ENCODE data around the gene TLDC2. TPM values are rescaled to one million over a fixed set of nuclear protein-coding genes. Genes with fewer than 3 reads are reported as not detected.
"Not testable (repeated sequence)": the region's sequence is repeated elsewhere in the genome, so short reads cannot be mapped to it uniquely, and the experiment has no call there.

Gene TLDC2
- total RNA-seq, 2 donors from 2014 or later, result 1.6 TPM; not detected in 1

DNA sequence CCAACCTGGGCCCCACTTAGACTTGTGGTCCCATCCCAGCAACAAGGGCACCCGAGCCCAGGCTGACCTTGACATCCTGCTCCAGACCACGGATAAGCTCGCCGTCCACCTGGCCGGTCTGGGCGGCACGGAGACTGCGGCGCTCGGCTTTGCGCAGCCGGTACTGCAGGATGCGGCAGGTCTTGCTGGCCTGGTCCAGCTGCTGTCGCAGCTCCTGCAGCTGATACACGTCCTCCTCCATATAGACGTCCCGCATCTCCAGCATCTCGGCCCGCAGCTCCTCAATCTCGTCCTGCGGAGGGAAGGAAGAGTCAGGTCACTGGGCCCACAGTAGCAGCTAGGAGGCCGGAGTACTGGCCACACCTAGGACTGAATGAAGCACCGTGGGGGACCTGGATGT, 36.8 kb upstream of the TLDC2 start:
- ATAC-seq (ENCODE audit: insufficient number of reproducible peaks, low FRiP score, low read depth) (no peak), DNase-seq (ENCODE audit: low spot score) (no peak)
- no peak overlapping the region for H3K27ac ChIP-seq
- H3K4me3 ChIP-seq, result no peak overlapping the region
- peaks cover 12% of the 10 kb centered on the region for H3K36me3 ChIP-seq
- TF ChIP-seq, protein P1, sequence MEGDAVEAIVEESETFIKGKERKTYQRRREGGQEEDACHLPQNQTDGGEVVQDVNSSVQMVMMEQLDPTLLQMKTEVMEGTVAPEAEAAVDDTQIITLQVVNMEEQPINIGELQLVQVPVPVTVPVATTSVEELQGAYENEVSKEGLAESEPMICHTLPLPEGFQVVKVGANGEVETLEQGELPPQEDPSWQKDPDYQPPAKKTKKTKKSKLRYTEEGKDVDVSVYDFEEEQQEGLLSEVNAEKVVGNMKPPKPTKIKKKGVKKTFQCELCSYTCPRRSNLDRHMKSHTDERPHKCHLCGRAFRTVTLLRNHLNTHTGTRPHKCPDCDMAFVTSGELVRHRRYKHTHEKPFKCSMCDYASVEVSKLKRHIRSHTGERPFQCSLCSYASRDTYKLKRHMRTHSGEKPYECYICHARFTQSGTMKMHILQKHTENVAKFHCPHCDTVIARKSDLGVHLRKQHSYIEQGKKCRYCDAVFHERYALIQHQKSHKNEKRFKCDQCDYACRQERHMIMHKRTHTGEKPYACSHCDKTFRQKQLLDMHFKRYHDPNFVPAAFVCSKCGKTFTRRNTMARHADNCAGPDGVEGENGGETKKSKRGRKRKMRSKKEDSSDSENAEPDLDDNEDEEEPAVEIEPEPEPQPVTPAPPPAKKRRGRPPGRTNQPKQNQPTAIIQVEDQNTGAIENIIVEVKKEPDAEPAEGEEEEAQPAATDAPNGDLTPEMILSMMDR (IDR thresholded peaks at IDR 0.05), result no peak
- H3K27me3 ChIP-seq (replicated peaks; ENCODE audit: insufficient read depth), result no peaks in the 10 kb centered on the region
- H3K4me1 ChIP-seq (ENCODE audit: control insufficient read depth in 1 of 2, low read depth in 2 of 2), result peaks cover 4 to 41% of the 10 kb centered on the region in 2 donors
- no peaks in the 10 kb centered on the region for H3K9me3 ChIP-seq

DNA sequence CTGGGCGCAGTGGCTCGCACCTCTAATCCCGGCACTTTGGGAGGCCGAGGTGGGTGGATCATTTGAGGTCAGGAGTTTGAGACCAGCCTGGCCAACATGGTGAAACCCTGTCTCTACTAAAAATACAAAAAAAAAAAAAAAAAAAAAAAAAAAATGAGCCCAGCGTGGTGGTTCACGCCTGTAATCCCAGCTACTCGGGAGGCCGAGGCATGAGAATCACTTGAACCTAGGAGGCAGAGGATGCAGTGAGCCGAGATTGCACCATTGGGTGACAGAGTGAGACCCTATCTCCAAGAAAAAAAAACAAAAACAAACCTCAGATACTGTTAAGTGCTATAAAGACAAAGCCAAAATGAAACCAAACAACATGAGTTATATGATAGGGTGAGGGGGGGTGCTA, 34.9 kb upstream of the TLDC2 start:
- Histone ChIP-seq H3K36me3 (peaks cover 12% of the 10 kb centered on the region), H3K4me1 (ENCODE audit: control insufficient read depth in 1 of 2, low read depth in 2 of 2) (peaks cover 7 to 43% of the 10 kb centered on the region in 2 donors)
- H3K9me3 ChIP-seq; H3K27me3 ChIP-seq (replicated peaks; ENCODE audit: insufficient read depth); ATAC-seq (ENCODE audit: insufficient number of reproducible peaks, low FRiP score, low read depth); H3K27ac ChIP-seq; DNase-seq (ENCODE audit: low spot score); H3K4me3 ChIP-seq: not testable (repeated sequence)

DNA sequence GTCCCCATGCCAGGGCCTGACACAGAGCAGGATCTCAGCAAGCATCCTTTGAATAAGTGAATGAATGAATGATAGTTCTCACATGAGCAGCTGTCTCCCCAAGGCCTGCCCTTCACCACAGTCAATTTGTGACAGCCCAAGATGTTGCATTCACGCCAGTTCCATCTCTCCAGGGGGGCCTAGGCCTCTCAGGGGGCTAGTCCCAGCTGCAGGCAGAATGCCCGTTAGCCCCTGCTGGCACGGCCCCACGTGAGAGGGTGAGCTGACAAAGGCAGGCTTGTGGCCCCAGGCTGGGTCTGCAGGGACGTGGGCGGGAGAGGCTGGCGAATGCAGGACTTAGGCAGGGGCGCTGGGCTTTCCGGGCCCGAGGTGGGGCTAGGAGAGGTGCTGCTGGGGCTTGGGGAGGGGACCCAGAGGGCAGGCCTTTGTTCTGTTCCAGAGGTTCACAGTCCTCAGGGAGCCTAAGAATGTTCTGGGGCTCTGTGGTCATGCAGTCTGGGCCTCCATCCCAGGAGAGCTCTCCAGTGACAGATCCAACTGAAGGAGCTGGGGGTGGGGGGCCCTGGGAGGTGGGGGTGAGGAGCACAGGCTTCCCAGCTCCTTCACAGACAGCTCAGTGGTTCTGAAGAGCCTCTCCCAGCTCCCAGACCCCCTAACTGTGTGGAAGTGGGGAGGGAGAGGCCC, 30.5 kb upstream of the TLDC2 start:
- peaks cover 29 to 67% of the 10 kb centered on the region in 2 donors for H3K4me1 ChIP-seq (ENCODE audit: control insufficient read depth in 1 of 2, low read depth in 2 of 2)
- no peaks in the 10 kb centered on the region for H3K27me3 ChIP-seq (replicated peaks; ENCODE audit: insufficient read depth)
- TF ChIP-seq, protein P1 (IDR thresholded peaks at IDR 0.05), result no peak
- H3K36me3 ChIP-seq, result no peaks in the 10 kb centered on the region
- H3K9me3 ChIP-seq, result no peaks in the 10 kb centered on the region
- H3K4me3 ChIP-seq, result no peak overlapping the region
- DNase-seq (ENCODE audit: low spot score), result no peak
- no peak for ATAC-seq (ENCODE audit: insufficient number of reproducible peaks, low FRiP score, low read depth)
- H3K27ac ChIP-seq, result peak overlapping the region; percentile 77 to 89

DNA sequence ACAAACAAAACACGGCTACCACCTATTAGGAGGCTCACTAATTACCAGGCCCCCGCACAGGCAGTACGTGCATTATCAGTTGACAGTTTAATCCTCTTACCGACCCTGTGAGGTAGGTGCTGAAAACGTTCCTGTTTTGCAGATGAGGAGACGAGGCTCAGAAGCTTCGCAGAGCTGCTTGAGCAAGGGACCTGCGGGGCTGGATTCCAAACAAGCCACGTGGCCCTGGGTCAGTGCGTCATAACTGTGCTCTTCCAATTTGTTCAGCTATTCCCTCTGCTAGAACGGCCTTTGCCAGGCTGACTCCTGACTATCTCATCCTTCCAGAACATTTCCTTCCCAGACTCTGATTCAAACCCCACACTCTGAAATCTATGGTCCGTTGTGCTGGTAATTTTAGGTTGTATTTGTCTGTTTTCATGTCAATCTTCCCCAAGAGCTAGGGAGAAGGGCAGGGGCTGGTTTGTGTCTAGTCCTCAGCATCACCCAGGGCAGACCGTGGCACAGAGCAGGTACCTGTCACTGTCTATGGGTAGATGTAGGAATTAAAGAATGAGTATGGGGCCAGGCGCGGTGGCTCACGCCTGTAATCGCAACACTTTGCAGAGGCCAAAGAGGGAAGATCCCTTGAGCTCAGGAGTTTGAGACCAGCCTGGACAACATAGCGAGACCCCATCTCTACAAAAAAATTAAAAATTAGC, 28.8 kb upstream of the TLDC2 start:
- Histone ChIP-seq H3K27me3 (replicated peaks; ENCODE audit: insufficient read depth) (no peaks in the 10 kb centered on the region), H3K36me3 (no peaks in the 10 kb centered on the region), H3K4me1 (ENCODE audit: control insufficient read depth in 1 of 2, low read depth in 2 of 2) (peaks cover 35 to 78% of the 10 kb centered on the region in 2 donors), H3K4me3 (no peak overlapping the region), H3K27ac (peak overlapping the region; percentile 89 to 92), H3K9me3 (no peaks in the 10 kb centered on the region)
- ATAC-seq (ENCODE audit: insufficient number of reproducible peaks, low FRiP score, low read depth) (peak; percentile 78), DNase-seq (ENCODE audit: low spot score) (peak; percentile 59)
- TF ChIP-seq, protein P1 (IDR thresholded peaks at IDR 0.05), result no peak

DNA sequence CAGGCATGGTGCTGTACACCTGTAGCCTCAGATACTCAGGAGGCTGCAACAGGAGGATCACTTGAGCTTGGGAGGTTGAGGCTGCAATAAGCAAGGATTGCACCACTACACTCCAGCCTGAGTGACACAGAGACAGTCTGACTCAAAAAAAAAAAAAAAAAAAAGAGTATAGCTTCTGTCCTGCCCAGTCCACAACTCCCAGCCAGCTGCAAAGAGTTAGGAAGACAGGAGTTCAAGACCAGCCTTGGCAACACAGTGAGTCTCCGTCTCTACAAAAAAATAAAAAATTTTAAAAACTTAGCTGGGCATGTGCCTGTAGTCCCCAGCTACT, 28.3 kb upstream of the TLDC2 start:
- Histone ChIP-seq H3K9me3 (no peaks in the 10 kb centered on the region), H3K27ac (peak overlapping the region; percentile 89 to 92), H3K4me1 (ENCODE audit: control insufficient read depth in 1 of 2, low read depth in 2 of 2) (peaks cover 39 to 79% of the 10 kb centered on the region in 2 donors), H3K27me3 (replicated peaks; ENCODE audit: insufficient read depth) (no peaks in the 10 kb centered on the region), H3K36me3 (no peaks in the 10 kb centered on the region), H3K4me3 (no peak overlapping the region)
- ATAC-seq (ENCODE audit: insufficient number of reproducible peaks, low FRiP score, low read depth) (no peak), DNase-seq (ENCODE audit: low spot score) (no peak)
- TF ChIP-seq, protein P1 (IDR thresholded peaks at IDR 0.05), result no peak

Data from thoracic aorta (tissue), 2 donors.